Measurements from ENCODE around the gene SLC6A5.

DNA sequence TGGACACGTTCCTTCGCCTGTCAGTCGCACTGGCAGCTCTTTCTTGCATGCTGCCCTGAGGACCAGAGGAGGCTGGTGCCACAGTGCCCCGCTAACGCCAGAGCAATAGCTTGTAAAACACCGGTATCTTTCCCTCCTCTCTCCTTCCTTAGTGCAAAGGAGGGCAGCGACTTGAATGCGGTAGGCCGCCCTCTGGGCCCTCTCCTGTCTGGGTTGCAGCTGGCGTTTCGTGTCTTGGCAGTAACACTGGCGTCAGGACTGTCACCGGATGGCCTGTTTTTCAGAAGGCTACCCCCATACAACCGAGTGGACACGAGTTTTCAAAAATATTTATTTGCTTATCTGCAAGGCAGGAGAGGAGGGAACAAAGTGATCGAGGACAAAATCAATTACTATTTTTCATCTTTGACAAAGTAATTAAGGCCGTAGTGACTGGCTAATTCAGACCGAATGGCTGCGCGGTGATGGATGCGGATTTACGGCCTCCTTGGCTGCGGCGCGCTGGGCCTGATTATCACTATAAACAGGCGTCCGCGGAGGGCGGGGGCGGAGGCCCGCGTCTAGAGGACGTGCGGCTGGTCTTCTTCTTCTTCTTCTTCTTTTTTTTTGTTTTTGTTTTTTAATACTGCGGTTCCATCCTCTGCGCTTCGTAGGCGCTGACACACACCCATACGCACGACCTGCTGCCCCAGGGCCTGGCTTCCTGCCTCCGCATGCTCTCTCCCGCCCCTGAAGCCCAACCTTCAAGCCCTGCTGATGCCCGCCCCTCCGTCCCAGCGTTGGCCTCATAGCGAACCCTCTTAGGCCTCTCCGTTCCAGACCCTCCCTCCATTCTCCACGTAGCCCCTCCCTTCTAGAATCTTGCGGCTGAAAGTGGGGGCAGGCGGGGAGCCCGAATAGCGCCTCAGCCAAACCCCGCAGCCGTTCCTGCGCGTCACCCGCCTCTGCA is 2.9 kb upstream of the SLC6A5 start:
- no peak for TF ChIP-seq MAFK (IDR thresholded peaks at IDR 0.05; ENCODE audit: low read depth, low read length)
- TF ChIP-seq TEAD4 (IDR thresholded peaks at IDR 0.05; ENCODE audit: low read depth, low read length), result no peak
